Measurements from ENCODE around the gene TAT.
"Not testable (repeated sequence)": the region's sequence is repeated elsewhere in the genome, so short reads cannot be mapped to it uniquely, and the experiment has no call there.

The TAT gene

DNA sequence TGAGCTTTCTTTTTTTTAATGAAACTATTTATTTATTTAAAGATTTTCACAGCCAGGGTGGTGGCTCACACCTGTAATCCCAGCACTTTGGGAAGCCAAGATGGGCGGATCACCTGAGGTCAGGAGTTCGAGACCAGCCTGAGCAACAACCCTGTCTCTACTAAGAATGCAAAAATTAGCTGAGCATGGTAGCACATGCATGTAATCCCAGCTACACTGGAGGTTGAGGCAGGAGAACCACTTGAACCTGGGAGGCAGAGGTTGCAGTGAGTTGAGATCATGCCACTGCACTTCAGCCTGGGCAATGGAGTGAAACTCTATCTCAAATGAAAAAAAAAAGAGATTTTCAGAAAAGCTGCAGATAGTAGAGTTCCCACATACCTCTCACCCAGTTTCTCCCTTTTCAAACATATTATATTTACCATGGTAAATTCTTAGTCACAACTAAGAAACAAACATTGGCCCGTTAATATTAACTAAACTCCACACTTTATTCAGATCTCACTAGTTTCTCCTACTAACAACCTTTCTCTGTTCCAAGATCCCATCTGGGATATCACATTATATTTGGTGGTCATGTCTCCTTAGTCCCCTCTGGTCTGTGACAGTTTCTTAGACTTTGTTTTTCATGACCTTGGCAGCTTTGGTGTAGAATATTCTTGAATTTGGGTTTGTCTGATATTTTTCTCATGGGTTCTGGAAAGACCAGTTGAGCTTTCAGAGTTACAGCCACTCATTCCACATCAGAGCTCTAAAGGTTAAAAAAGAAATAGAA, 7.8 kb upstream of the TAT start:
- DNase-seq, result no peak

DNA sequence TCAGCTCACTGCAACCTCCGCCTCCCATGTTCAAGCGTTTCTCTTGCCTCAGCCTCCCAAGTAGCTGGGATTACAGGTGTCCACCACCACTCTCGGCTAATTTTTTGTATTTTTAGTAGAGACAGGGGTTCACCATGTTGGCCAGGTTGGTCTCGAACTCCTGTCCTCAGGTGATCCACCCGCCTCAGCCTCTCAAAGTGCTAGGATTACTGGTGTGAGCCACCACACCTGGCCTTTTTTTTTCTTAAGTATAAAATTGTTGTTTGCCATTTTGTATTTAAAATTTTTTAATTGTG, 5.6 kb upstream of the TAT start:
- not testable (repeated sequence) for DNase-seq

DNA sequence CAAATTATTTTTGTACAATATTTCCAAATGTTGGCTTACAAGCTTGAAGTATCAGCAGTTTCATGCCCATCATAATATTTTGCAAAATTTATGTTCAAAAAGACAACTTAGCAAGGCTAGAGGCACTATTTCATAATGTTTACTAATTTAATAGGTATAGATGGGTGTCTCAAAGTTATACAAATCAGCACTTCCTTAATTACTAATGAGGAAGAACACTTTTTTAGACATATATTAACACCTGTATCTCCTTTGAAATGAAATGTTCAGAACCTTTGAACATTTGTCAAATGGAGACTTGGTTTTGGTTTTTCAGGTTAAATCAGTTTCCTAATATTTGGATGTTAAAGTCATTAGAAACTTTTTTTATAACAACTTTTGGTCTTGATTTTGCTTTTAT, 2.2 kb downstream of the TAT start:
- DNase-seq, result no peak

DNA sequence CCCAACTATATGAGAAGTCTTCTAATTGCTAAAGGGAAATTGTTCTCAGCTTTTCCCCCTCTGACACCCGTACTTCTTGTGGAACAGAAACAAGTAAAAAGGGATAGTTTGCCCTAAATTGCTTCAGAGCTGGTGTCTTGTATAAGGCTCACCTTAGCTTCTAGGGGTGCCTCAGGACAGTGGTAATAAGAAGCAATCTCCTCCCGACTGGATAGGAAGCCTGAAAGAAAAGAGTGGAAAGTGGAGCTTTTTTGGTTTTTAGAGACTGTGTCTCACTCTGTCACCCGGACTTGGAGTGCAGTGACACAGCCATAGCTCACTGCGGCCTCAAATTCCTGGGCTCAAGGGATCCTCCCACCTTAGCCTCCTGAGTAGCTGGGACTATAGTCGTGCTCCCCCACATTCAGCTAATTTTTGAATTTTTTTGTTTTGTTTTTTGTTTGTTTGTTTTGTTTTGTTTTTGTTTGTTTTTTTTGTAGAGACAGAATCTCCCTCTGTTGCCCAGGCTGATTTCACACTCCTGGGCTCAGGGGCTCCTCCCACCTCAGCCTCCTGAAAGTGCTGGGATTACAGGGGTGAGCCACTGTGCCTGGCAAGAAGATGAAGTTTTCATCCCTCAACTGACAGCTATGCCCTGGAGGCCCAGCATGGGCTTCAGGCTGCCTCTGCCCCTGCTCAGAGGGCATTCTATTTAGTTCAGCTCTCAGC, 3.4 kb downstream of the TAT start:
- no peak for DNase-seq

DNA sequence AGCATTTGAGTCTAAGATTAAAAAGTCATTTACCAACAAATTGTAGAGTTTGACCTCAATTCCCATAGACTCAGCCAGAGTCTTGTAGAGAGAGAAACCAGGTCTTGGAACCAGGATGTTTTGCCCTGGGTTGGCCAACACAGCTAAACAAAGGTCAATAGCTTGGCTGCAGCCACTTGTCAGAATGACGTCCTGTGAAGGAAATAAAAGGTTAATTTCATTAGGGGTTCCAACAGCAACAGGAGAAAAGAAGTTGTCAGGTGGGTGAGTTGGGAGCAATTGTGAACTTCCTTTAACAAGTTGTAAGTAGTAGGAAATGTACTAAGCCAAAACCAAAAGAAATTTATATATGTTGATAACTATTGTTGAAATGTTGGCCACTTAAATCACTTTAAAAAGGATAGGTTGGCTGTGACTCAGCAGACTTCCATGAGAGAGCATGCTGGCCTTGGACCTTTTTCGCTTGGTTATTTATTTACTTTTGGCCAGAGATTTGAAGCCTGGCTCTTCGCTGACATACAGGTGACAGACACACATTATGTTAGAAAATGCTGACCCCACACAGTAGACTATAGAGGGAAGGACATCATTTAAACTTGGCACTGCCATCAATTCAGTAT, 4.3 kb downstream of the TAT start:
- no peak for DNase-seq

DNA sequence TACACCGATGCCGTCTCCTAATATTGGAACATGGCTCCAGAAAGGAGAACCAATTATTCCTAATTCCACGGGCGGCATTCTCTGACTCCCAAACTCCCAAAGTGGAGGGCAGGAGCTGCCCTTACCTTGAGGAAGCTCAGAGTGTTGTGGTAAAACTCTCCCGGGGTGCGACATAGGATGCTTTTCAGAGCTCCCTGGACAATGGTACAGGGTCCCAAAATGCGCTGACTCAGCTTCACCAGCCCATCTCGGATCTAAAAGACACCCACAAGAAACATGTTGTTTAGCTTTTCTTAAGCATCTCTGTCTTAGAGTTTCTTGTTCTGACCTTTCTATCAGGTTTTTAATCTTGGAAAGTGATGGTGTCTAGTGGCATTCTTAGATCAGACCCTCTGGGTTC, 6.7 kb downstream of the TAT start:
- DNase-seq, result no peak

DNA sequence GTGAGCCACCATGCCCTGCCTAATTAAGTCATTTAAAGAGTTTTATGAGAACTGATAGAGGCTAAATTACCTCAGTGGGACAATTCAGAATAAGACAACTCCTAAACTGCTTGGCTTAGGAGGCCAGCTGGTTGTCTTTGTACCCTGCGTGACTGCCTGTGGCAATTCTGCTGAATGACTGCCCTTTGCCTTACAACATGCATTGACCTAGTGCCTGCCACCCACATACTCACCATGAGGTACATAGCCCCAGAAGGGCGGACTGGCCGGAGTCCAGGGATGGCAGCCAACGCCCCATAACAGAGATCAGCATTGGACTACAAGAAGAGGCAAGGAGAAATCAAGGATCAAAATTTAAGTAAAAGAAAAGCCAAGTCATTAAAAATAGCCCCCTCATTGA, 7.3 kb downstream of the TAT start:
- no peak for DNase-seq

DNA sequence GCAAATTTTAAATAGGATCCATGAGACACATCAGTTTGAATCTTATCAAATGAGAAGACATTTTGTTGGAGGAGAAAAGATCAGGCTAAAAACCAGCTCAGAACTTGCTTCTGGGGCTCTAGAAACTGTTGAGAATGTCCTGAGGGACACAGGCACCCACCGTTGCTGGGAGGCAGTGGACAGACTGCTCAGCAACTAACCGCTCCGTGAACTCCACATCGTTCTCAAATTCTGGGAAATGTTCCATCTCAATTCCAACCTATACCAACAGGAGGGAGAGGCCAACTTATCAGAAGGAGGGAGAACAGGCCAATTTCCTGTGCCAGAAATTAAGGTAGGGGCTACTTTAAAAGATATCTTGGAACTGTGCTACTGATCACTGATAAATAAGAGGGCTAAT, 8.3 kb downstream of the TAT start:
- no peak for DNase-seq

DNA sequence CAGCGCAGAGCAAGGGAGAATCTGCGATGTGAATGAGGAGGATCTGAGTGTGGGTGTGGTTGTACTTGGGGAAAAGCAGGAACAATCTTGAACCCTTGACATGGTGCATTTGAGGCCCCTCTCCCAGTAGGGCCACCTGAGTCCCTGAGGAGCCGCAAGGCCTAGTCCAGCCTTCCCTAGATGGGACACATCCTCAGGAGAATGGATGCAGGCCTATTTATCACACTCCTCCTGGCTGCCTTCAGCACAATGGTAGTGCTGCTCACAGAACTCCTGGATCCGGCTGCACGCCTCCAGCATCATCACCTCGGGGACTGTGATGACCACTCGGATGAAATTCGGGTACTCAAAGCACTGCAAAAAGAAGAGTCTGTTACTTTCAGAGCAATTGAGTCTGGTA, 9.0 kb downstream of the TAT start:
- no peak for DNase-seq

DNA sequence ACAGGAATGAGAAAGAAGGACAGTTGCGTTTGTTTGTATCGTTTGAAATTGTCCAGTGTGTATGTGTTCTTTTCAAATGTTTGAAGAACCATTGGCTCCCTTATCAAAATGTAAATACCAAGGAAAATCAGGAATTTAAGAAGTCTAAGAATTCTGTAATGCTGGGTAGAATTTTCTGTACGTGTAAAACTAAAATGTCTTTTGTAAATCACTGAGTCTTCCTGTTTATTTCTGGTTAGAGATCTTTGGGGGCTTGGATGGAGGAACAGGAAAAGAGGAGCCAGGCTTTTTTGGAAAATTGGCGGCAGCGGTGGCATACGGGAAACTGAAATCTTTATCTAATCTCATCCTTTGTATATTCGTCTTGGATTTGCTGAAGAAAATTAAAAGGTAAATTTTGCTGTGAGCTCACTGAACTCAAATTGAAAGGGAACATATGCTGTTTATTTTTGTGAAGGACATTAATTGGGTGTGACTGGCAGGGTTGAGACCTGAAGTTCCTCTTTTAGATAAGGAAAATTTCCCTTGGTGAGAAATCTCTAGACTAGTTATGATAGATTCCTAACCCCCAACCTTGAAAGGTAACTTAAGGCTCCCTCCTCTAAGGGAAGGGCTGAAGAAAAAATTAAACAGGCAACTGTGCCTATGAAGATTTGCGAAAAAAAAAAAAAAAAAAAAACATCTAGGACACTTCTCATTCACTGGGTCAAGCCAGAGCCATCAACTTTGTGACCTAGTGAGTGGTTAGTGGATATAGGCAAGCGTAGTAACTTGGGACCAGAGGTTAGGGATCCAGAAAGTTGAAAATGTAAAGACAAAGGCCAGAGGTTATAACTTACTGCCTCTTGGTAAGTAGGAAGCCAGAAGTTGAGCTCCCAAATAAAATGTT, 10.8 kb downstream of the TAT start:
- DNase-seq, result peak; percentile 32

DNA sequence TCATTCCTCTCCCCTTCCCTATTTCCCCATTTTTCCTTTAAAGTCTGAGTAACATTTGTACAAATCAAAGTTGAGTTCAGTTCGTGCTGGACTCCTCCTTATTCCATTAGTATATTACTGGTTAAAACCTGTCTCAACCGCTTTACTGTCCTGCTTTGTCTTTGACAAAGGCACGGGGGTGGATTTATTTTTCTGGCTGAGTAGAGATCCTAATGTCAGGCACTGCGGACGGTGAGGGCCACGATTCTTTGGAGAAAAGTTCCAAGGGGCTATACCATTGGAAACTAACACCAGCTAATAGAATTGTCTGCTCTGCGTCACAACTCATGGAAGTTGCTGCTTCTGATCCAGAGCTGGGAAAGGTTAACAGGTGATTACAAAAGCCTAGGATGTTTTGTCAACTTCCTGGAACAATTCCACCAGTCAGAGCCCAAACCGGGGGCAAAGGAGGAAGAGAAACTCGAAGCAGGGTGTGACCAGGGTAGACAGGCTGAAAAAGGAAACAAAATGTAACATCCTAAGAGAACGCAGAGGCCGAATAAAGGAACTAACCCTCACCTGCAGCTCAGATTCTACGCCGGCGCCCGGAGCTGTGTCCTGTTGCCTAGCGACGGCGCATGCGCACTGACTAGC, 12.4 kb downstream of the TAT start:
- DNase-seq, result peak; percentile 10

DNA sequence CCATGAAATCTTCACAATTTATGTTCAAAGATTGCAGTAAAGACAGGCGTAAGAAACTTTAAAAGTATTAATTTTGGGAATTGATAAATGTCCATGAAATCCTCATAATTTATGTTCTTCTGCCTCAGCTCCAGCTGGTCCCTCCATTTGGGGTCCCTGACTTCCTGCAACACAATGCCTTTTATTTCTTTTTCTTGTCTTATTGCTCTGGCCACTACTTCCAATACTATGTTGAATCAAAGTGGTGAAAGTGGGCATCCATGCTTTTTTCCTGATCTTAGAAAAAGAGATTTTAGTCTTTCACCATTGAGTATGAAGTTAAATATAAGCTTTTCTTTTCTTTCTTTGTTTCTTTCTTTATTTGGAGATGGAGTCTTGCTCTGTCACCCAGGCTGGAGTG, 14.3 kb downstream of the TAT start:
- DNase-seq, result no peak

DNA sequence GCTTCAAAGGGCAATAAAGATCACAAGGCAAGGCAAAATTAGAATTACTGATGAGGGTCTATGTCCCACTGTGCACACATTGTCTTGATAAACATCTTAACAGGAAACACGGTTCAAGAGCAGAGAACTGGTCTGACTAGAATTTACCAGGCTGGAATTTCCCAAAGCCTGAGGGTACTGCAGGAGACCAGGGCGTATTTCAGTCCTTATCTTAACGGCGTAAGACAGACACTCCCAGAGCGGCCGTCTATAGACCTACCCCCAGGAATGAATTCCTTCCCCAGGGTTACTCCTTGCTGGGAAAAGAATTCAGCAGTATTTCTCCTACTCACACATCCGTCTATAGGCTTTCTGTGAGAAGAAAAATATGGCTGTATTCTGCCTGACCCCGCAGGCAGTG, 15.0 kb downstream of the TAT start:
- not testable (repeated sequence) for DNase-seq

DNA sequence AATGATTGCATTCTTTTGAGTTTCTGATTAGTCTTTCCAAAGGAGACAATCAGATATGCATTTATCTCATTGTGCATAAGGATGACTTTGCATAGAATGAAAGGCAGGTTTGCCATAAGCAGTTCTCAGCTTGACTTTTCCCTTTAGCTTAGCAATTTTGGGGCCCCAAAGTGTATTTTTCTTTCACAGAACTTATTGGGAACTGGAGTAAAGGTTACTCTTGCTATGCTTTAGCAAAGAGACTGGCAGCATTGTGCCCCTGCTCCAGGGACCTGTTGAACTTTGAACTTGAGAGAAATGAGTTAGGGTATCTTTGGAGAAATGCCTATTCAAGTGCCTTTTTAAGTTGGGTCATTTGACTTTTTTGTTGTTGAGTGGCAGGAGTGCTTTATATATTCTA, 17.0 kb downstream of the TAT start:
- no peak for DNase-seq

DNA sequence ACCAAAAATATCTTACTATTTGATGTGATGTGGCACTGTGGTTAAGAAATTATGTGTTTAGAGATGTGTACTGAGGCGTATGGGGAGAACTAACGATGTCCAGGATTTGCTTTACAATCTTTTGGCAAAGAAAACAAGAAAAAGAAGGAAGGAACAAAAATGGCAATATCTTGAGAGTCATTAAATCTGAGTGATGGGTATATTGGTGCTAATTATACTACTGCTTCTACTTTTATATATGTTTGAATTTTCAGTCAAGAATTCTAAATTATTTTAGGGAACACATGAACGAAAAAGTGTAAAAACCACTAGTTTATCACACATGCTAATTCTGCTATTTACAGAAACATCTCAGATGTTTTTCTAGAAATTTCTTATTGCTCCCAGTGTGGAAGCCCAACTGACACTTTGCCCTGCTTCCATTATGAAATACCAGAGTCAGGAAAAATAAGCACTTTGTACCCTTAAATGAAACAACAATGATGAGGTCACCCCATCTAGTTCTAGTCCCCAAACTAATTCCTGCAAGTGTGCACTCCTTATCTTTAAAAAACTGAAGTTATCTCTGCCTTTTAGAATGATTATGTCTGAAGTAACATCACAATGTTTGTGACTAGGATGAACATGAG, 18.8 kb downstream of the TAT start:
- no peak for DNase-seq

DNA sequence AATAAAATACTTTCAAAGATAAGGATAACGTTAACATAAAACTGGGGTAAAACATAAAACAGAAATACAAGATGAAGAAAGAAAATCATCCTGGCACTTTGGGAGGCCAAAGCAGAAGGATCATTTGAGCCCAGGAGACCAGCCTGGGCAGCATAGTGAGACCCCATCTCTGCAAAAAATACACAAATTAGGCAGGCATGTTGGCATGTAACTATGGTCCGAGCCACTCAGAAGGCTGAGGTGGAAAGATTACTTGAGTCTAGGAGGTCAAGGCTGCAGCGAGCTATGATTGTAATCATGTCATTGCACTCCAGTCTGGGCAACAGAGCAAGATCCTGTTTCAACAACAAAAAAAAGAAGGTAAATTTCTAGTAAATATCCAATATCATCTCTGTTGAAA, 19.6 kb downstream of the TAT start:
- no peak for DNase-seq

DNA sequence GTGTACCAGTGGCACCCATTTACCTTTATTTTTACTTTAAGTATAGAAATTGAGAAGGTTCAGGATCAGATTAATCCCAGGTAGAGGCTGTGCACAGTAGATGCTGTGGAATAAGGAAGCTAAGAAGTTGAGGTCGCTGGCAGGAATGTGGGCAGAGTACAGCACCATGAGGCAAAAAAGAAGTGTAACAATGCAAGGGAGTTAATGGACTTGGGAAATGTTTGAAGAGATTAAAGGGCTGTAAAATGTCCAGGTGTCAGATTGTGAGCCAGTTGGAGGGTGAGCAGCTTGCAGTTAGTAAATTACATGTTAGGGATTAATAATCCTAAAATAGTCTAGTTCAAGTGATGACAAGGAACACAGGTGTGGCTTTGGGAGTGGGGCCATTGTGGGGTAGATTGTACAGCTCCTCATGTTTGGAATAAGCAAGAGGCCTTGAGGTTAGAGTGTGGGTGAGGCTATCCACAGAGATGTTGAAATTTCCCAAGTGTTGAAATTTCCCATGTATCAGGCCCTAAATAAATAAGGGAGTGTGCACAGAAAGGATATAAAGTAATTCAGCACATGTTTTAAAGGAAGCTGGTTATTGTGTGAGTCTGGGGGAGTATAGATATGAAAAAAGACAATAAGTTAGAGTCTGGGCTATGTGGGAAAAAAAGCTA, 21.5 kb downstream of the TAT start:
- DNase-seq, result no peak

DNA sequence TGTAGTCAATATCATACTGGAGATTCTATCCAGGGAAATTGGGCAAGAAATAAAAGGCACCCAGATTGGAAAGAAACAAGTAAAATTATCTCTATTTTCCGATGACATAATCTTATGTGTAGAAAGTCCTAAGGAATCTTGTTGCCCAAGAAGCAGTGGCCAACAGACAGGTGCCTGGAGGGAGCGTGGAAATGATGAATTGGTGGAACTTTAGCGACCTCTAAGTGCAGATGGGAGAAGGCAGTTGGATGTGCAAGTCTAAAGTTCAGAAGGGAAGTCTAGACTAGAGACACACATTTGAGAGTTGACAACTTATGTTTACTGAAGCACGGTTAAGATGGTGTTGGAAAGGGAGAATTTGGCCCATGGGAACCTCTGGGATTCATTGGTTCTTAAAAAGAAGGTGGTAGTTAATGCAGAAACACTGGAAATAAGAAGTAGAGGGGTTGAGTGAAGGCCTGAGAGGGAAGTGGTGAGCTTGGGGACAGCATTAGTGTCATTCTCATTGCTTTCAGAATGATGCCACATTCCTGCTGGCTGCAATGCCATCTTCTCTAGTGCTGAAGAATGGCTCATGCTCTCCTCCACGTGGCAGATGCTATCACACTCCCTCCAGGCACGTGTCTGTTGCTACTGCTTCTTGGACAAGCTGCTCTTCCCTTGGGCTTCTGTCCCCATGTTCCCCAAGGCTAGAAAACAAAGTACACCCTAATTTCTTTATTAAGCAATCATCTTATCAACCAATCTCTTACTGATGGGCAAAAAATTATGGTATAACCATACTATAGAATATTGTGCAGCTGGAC, 24.0 kb downstream of the TAT start:
- DNase-seq, result peak; percentile 10

DNA sequence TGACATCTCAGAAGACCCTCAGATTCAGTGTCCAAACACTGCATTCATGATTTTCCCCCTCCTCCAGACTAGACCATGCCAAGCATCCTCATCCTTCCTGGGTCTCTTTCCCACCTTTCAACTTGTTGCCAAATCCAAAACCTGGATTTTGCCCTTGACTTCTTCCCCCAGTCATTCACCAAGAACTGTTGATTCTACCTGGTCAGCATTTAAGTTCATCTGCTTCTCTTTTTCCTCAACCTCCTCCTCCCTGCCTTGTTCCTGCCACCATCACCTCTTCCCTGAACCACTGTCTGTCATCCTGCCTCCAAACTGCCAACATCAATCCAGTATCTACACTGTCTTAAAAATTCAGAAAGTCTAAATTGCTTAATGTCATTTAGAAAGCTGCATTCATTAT, 29.7 kb downstream of the TAT start:
- DNase-seq, result no peak

DNA sequence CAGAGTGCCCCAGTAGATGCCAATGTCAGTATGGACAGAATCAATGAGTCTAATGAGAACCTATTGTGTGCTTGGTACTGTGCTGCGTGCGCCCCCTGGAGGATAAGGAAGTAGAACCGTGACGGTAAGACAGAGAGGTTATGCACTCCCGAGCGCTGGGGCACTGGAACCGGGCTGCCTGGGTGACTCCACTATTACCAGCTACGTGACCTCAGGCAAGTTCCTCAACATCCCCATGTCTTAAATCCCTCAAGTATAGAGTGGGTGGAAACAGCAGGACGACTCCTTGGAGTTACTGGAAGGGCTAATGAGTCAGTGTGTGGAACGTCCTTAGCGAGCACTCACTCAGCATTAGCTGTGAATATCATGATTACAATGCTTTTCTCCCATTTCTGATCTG, 34.5 kb downstream of the TAT start:
- peak; percentile 83 for DNase-seq

DNA sequence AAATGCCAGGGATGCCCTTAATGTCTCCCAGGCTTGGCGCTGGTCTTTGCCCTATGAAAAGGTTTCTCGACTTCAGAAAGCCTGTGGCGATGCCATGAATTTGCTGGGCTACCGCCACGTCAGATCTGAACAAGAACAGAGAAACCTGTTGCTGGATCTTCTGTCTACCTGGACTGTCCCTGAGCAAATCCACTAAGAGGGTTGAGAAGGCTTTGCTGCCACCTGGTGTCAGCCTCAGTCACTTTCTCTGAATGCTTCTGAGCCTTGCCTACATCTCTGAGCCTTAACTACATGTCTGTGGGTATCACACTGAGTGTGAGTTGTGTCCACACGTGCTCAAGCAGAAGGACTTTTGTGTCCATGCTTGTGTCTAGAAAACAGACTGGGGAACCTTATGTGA, 39.2 kb downstream of the TAT start:
- peak; percentile 66 for DNase-seq

Data from hematopoietic multipotent progenitor cell treated with erythropoietin and hydrocortisone succinate and interleukin-3 and kit ligand, for 6 days (in vitro differentiated cells).